H9 (cell line): Measurements from ENCODE around the gene ERC1. TPM values are rescaled to one million over a fixed set of nuclear protein-coding genes. Genes with fewer than 3 reads are reported as not detected.
A peak's percentile ranks its signal among the peaks of the same experiment; 100 is the strongest.

Experiments used
- DNase-seq: peaks from one replicate; pipeline ENCODE4 v3.0.0-alpha.2; 2017
- H2AFZ ChIP-seq: one replicate; pipeline ENCODE4 v1.6.1; 2013; ENCODE audit warnings: mild to moderate bottlenecking, low read length, control low read depth, moderate library complexity
- H2AK5ac ChIP-seq: 2 replicates; pipeline ENCODE4 v1.6.1; 2013; ENCODE audit warnings: low read length, control low read depth, mixed read lengths; ENCODE audit not compliant: insufficient read length
- H2BK120ac ChIP-seq: one replicate; pipeline ENCODE4 v1.6.1; 2013; ENCODE audit warnings: low read depth, mild to moderate bottlenecking, low read length, control low read depth, inconsistent platforms; ENCODE audit not compliant: poor library complexity, severe bottlenecking
- H2BK12ac ChIP-seq: 2 replicates; pipeline ENCODE4 v1.6.1; 2013; ENCODE audit warnings: low read length, control low read depth, mixed read lengths, low read depth; ENCODE audit not compliant: insufficient read length
- H2BK15ac ChIP-seq: 2 replicates; pipeline ENCODE4 v1.6.1; 2013; ENCODE audit warnings: low read depth, low read length, control low read depth
- H2BK20ac ChIP-seq: one replicate; pipeline ENCODE4 v1.6.1; 2013; ENCODE audit warnings: low read depth, mild to moderate bottlenecking, low read length, control low read depth, inconsistent platforms; ENCODE audit not compliant: poor library complexity, severe bottlenecking
- H2BK5ac ChIP-seq: 2 replicates; pipeline ENCODE4 v1.6.1; 2013; ENCODE audit warnings: low read length, control low read depth, mixed read lengths; ENCODE audit not compliant: insufficient read length
- H3K14ac ChIP-seq: 2 replicates; pipeline ENCODE4 v1.6.1; 2013; ENCODE audit warnings: low read length, control low read depth; ENCODE audit not compliant: insufficient read depth
- H3K18ac ChIP-seq: 2 replicates; pipeline ENCODE4 v1.6.1; 2013; ENCODE audit warnings: low read depth, mild to moderate bottlenecking, mixed read lengths, low read length, control low read depth; ENCODE audit not compliant: insufficient read length
- H3K23ac ChIP-seq: 2 replicates; pipeline ENCODE4 v1.6.1; 2013; ENCODE audit warnings: low read length, control low read depth, mixed read lengths, low read depth; ENCODE audit not compliant: insufficient read length
- H3K23me2 ChIP-seq: 2 replicates; pipeline ENCODE4 v1.6.1; 2013; ENCODE audit warnings: low read depth, mild to moderate bottlenecking, mixed read lengths, low read length, control low read depth; ENCODE audit not compliant: insufficient read length, poor library complexity, severe bottlenecking
- H3K27ac ChIP-seq: 2 replicates; pipeline ENCODE4 v1.5.1; 2013; ENCODE audit warnings: low read length, control low read depth, mixed read lengths, low read depth; ENCODE audit not compliant: insufficient read length
- H3K27me3 ChIP-seq: 2 replicates; pipeline ENCODE4 v1.6.1; 2013; ENCODE audit warnings: low read length, control low read depth, inconsistent platforms; ENCODE audit not compliant: insufficient read depth
- H3K4ac ChIP-seq: 2 replicates; pipeline ENCODE4 v1.6.1; 2013; ENCODE audit warnings: low read depth, mild to moderate bottlenecking, control low read depth, inconsistent platforms, low read length, moderate library complexity
- H3K4me1 ChIP-seq: 2 replicates; pipeline ENCODE4 v1.6.1; 2013; ENCODE audit warnings: low read length, control low read depth, inconsistent platforms; ENCODE audit not compliant: insufficient read depth
- H3K4me2 ChIP-seq: 2 replicates; pipeline ENCODE4 v1.6.1; 2013; ENCODE audit warnings: low read length, control low read depth, mixed read lengths; ENCODE audit not compliant: insufficient read length, insufficient read depth
- H3K56ac ChIP-seq: 2 replicates; pipeline ENCODE4 v1.6.1; 2013; ENCODE audit warnings: low read depth, mild to moderate bottlenecking, mixed read lengths, low read length, control low read depth; ENCODE audit not compliant: insufficient read length
- H3K79me1 ChIP-seq: 2 replicates; pipeline ENCODE4 v1.6.1; 2013; ENCODE audit warnings: low read depth, mild to moderate bottlenecking, moderate library complexity, low read length, control low read depth, inconsistent platforms; ENCODE audit not compliant: insufficient read depth, poor library complexity, severe bottlenecking
- H3K79me2 ChIP-seq: 2 replicates; pipeline ENCODE4 v1.6.1; 2013; ENCODE audit warnings: low read length, control low read depth, inconsistent platforms; ENCODE audit not compliant: insufficient read depth
- H3K9ac ChIP-seq: 2 replicates; pipeline ENCODE4 v1.6.1; 2013; ENCODE audit warnings: low read length, control low read depth, mixed read lengths; ENCODE audit not compliant: insufficient read length; ENCODE audit errors: extremely low read depth
- H3K9me3 ChIP-seq: one replicate; pipeline ENCODE4 v1.6.1; 2013; ENCODE audit warnings: low read depth, low read length, inconsistent platforms; ENCODE audit not compliant: control insufficient read depth
- H3T11ph ChIP-seq: one replicate; pipeline ENCODE4 v1.6.1; 2013; ENCODE audit warnings: mild to moderate bottlenecking, low read length, control low read depth, inconsistent platforms
- H4K20me1 ChIP-seq: one replicate; pipeline ENCODE4 v1.6.1; 2013; ENCODE audit not compliant: control insufficient read depth, insufficient read length, insufficient read depth
- H4K5ac ChIP-seq: 2 replicates; pipeline ENCODE4 v1.6.1; 2013; ENCODE audit warnings: low read depth, mild to moderate bottlenecking, mixed read lengths, low read length, control low read depth; ENCODE audit not compliant: insufficient read length
- H4K8ac ChIP-seq: replicated peaks from 2 replicates; pipeline ENCODE4 v1.6.1; 2013; ENCODE audit warnings: low read length, control low read depth, mixed read lengths, low read depth; ENCODE audit not compliant: insufficient read length
- H4K91ac ChIP-seq: 2 replicates; pipeline ENCODE4 v1.6.1; 2013; ENCODE audit warnings: low read depth, mild to moderate bottlenecking, moderate library complexity, mixed read lengths, low read length, control low read depth; ENCODE audit not compliant: insufficient read length
- H3K27ac Mint-ChIP-seq, 3 experiments: 2 replicates in 2 of 3; 3 replicates in 1 of 3; pipeline ENCODE4 v1.8.0; 2020 to 2021; ENCODE audit warnings: mixed read lengths in 3 of 3, mild to moderate bottlenecking in 1 of 3, moderate library complexity in 1 of 3
- H3K27me3 Mint-ChIP-seq: 2 replicates; pipeline ENCODE4 v1.8.0; 2021; ENCODE audit warnings: low read depth, mild to moderate bottlenecking, moderate library complexity, mixed read lengths
- H3K36me3 Mint-ChIP-seq, 3 experiments: 2 replicates in 2 of 3; 3 replicates in 1 of 3; pipeline ENCODE4 v1.8.0; 2020 to 2021; ENCODE audit warnings: low read depth in 3 of 3, mixed read lengths in 3 of 3; ENCODE audit not compliant: insufficient read depth in 1 of 3
- H3K4me1 Mint-ChIP-seq, 2 experiments: 2 replicates each; pipeline ENCODE4 v1.8.0; 2020; ENCODE audit warnings: mixed read lengths in 2 of 2
- H3K4me3 Mint-ChIP-seq, 2 experiments: 2 replicates in 1 of 2; 3 replicates in 1 of 2; pipeline ENCODE4 v1.8.0; 2020 to 2021; ENCODE audit warnings: mild to moderate bottlenecking in 2 of 2, mixed read lengths in 2 of 2, moderate library complexity in 1 of 2
- H3K9me3 Mint-ChIP-seq, 2 experiments: 2 replicates in 1 of 2; 3 replicates in 1 of 2; pipeline ENCODE4 v1.8.0; 2020; ENCODE audit warnings: mild to moderate bottlenecking in 2 of 2, mixed read lengths in 2 of 2, moderate library complexity in 1 of 2
- WGBS: extraction: QIAGEN DNeasy Blood & Tissue Kit; methylation state at CpG from one replicate; pipeline ENCODE4 v1.1.7; 2013; ENCODE audit warnings: missing lambda C conversion rate, low lambda C conversion rate, mixed read lengths; ENCODE audit not compliant: insufficient read length; ENCODE audit errors: extremely low coverage; 5-methylcytosine and 5-hydroxymethylcytosine counted together
- total RNA-seq: library from RNA; stranded (reverse); gene quantifications from 2 replicates; pipeline ENCODE4 v1.2.1, GENCODE V29; 2021
- TF ChIP-seq, protein P1 (sequence below): fragments of 200-600 bp; sonication (generic); conservative IDR thresholded peaks from 3 replicates; pipeline ENCODE4 v1.8.0; 2021; ENCODE audit warnings: antibody characterized with exemption, mild to moderate bottlenecking

Gene ERC1
- total RNA-seq, 1 experiment from 2014 or later, result 51.2 TPM

DNA sequence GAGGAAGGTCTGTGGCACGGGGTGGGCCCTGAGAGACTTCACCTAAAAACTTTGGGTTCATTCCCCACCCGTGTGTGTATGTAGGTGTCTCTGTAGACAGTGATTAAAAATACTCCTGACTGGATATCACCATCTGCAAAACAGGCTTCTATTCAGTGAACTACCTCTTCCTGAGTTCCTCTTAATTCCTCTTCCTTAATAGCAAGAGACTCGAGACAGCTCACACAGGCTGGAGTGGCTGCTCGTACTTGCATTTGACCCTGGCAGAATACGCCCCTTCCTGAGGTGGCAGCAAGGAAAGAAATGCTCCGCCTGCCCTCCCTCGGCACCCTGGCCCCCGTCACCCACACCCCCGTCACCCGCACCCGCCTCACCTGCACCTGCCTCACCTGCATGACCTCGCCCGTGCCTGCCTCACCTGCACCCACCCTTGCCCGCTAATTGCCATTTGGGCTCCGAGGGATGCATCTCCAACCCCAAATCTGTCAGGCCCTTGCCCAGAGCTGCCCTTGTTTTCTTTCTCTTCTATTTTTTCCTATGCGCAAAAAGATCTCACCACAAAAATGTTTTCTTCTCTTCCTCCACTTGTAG is 513.4 kb downstream of the ERC1 start:
- Histone ChIP-seq H2BK120ac (no peak overlapping the region), H3K9me3 (no peaks in the 10 kb centered on the region), H3K14ac (no peak overlapping the region), H2BK20ac (no peak overlapping the region), H4K8ac (no peak overlapping the region), H2AFZ (no peak overlapping the region), H3K23me2 (no peaks in the 10 kb centered on the region), H3K4me2 (no peak overlapping the region), H3K23ac (no peak overlapping the region), H2BK12ac (no peak overlapping the region), H3K4ac (no peak overlapping the region), H3K79me2 (no peaks in the 10 kb centered on the region), H4K20me1 (no peaks in the 10 kb centered on the region), H3K56ac (no peak overlapping the region), H4K91ac (no peak overlapping the region), H3K27ac (no peak overlapping the region), H3K4me1 (no peaks in the 10 kb centered on the region), H2BK5ac (no peak overlapping the region), H2BK15ac (no peak overlapping the region), H3T11ph (no peak overlapping the region), H3K18ac (no peak overlapping the region), H4K5ac (no peak overlapping the region), H3K9ac (no peak overlapping the region), H3K27me3 (no peaks in the 10 kb centered on the region), H3K79me1 (no peaks in the 10 kb centered on the region), H2AK5ac (no peak overlapping the region)
- Mint-ChIP-seq H3K4me3 (no peak overlapping the region), H3K27ac (no peak overlapping the region; a peak in 1 of 7 replicates), H3K4me1 (peaks cover 0 to 1% of the 10 kb centered on the region in 2 experiments; a peak in 1 of 4 replicates), H3K27me3 (no peaks in the 10 kb centered on the region; the same call in 1 of the 2 replicates), H3K36me3 (peaks cover 0 to 7% (median 3%) of the 10 kb centered on the region in 3 experiments; a peak in 2 of 7 replicates), H3K9me3 (no peaks in the 10 kb centered on the region)
- peak; percentile 20 for DNase-seq
- no CpG with 5 or more reads among the region's 16 CpGs for WGBS
- TF ChIP-seq, protein P1, sequence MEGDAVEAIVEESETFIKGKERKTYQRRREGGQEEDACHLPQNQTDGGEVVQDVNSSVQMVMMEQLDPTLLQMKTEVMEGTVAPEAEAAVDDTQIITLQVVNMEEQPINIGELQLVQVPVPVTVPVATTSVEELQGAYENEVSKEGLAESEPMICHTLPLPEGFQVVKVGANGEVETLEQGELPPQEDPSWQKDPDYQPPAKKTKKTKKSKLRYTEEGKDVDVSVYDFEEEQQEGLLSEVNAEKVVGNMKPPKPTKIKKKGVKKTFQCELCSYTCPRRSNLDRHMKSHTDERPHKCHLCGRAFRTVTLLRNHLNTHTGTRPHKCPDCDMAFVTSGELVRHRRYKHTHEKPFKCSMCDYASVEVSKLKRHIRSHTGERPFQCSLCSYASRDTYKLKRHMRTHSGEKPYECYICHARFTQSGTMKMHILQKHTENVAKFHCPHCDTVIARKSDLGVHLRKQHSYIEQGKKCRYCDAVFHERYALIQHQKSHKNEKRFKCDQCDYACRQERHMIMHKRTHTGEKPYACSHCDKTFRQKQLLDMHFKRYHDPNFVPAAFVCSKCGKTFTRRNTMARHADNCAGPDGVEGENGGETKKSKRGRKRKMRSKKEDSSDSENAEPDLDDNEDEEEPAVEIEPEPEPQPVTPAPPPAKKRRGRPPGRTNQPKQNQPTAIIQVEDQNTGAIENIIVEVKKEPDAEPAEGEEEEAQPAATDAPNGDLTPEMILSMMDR, result no peak
